HG02973 (cell line): ENCODE data around the gene PAH.

Experiments
- ATAC-seq: cut with Tn5 transposase; IDR thresholded peaks from one replicate; pipeline ENCODE4 v1.9.1; 2021; ENCODE audit warnings: moderate library complexity; ENCODE audit not compliant: unreplicated experiment

Gene PAH

GRCh38 chr12:102950950-102951619, 34.0 kb upstream of the PAH start:
- no peak for ATAC-seq

GRCh38 chr12:102950107-102950949, 33.3 kb upstream of the PAH start:
- no peak for ATAC-seq

GRCh38 chr12:102948941-102949352, 31.9 kb upstream of the PAH start:
- ATAC-seq: no peak

GRCh38 chr12:102946042-102946441, 29.0 kb upstream of the PAH start:
- no peak for ATAC-seq

- no peak for ATAC-seq
Measured at GRCh38 chr12:102939670-102940222, 22.7 kb upstream of the PAH start.

GRCh38 chr12:102939059-102939458, 22.0 kb upstream of the PAH start:
- ATAC-seq: no peak

GRCh38 chr12:102933168-102933567, 16.1 kb upstream of the PAH start:
- no peak for ATAC-seq

GRCh38 chr12:102927220-102927619, 10.2 kb upstream of the PAH start:
- no peak for ATAC-seq

DNA sequence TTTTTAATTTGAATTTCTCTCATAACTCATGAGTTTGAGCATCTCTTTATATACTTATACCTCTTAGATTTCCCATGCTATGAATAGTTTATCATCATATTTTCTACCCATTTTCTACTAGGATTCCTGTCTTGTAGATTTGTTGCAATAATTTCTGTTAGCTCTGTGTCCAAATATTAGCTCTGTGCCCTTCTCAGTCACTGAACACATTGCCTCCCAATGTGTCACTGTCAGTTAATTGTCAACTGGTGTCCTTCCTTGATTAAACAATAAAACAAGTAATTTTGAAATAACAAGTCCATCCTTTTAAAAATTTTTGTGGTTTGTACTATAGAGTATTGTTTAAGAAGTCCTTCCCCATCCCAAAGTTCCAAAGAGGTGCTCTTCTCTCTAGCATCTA, 4.2 kb upstream of the PAH start:
- ATAC-seq: no peak

DNA sequence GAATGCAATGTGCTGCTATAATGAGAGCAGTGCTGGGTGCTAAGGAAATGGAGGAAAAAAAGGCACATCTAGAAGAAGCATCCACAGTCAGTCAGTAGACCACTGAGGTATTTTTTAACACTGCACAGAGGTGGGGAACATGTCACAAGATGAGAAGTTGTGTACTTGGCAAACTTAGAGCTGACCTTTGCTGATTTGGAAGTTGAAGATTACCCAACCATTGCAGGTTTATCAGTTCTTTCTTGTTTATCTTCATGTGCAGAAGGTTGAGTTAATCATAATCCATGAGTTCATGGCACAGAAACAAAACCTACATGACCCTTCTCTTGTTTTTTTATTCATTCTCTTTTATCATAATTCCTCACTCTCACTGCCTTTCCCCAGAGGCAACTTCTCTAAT, 3.2 kb upstream of the PAH start:
- no peak for ATAC-seq

DNA sequence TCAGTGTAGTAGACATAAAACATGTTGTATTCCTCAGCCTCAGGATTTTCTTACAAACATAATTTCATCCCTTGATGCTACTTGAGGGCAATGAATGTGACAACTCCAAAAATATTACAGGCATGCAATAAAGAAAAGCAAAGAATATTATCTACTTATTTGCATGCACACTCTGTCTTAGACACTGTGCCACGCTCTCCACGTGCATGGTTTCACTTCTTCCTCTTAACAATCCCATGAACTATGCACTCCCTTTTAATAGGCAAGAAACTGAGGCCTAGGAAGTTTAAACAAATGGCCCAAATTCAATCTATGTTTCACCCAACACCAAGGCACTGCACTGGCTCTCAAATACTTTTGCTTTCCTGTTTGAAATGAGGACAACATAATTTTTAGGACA, 1.8 kb upstream of the PAH start:
- no peak for ATAC-seq

DNA sequence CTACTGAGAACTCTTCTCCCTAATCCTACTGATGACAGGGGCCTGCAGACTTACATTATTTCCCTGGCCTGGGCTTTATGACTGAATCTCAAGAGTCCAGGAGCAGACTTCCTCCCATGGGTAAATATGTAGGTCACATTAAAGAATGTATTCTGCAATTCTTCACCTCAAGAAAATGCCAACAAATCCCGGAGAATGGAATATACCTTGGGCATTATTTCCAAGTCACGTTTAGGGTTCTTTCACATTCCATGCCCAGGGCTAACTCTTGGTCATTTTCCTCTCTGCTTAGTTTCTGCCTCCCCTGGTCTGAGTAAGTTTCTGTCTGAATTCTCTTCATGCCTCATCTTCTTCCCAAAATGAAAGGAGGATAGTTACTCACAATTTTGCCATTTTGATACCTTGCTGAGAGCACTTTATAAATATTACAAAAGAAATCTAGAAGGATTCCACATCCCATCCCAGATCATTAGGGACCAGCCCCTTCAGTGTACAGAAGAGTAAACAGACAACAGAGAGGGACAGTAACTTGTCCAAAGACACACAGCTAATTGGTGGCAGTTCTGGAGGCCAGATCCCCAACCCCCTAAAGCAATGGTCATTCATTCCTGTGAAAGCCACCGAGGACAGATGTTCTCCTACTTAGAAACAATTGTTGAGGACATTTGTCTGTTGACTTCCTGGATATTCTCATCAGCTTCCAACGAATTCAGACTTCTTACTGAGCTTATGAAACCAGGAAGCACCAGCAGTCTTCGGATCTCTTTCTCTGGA, 605 bp downstream of the PAH start:
- no peak for ATAC-seq

- ATAC-seq: no peak
Measured at GRCh38 chr12:102913453-102914226, 3.4 kb downstream of the PAH start.

DNA sequence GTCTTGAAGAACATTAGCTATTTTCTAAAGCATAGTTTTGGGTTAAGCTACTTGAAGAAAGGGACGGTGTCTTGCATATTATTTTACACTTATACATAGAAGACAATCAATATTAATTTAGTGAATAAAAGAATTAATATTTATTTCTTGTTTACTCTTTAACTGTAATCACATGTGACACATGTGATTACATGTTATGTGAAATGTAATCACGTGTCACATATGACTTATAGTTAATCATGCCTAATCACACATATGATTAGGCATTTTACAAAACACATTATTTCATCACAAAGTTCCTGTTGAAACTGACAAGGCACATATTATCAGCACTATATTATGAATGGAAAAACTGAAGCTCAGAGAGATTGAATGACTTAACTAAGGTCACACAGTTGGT, 4.8 kb downstream of the PAH start:
- ATAC-seq: no peak

DNA sequence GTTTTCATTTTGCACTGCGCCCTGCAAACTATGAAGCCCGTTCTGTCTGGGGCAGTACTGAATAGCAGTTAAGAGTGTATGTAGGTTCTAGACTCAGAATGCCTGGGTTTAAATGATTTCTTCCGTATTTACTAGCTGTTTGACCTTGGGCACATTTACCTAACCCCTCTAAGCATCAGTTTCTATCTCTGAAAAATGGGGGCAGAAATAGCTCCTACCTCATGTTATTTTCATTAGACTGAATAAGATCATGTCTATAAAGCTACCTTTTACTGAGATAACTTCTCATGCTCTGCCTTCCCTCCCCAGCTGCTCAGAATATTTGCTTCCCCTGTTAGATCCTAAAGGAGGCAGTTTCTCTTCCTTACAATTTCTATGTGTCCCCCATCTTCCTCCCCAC, 5.7 kb downstream of the PAH start:
- no peak for ATAC-seq

- no peak for ATAC-seq
Measured at GRCh38 chr12:102910792-102911191, 6.3 kb downstream of the PAH start.

GRCh38 chr12:102910137-102910536, 6.9 kb downstream of the PAH start:
- no peak for ATAC-seq

DNA sequence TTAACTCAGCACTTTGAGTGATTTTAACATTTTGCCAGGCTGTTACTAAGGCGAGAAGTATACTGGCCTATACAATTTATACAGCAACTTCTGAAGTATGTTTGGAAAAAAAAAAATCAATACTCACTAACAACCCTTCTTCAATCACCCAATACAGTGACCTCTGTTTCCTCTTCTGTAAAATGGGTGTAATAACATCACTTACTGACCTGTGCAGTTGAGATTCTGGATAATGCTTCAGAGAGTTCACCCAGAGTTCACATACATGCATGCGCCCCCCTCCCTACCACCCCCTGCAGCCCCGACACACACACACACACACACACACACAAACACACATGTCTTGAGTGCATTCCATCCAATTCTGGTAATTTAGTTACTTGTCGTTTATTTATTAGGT, 9.1 kb downstream of the PAH start:
- ATAC-seq: no peak

DNA sequence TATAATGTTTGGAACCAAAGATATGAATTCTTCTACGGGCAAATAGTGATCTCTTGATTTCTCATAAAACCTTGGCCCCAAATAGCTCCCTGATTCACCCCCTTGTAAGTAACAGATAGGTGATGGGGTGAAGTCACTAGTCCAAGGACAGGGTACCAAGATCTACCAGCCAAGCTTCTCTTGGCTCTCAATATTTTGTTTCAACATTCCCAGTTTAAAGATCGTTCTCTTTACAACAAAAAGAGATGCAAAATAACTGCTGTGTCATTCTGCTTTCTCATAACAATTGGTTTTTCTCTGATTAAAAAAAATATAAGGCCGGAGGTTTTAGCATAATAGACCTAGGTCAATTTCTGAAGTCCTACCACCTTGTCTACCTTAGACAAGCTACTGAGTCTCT, 11.8 kb downstream of the PAH start:
- no peak for ATAC-seq

DNA sequence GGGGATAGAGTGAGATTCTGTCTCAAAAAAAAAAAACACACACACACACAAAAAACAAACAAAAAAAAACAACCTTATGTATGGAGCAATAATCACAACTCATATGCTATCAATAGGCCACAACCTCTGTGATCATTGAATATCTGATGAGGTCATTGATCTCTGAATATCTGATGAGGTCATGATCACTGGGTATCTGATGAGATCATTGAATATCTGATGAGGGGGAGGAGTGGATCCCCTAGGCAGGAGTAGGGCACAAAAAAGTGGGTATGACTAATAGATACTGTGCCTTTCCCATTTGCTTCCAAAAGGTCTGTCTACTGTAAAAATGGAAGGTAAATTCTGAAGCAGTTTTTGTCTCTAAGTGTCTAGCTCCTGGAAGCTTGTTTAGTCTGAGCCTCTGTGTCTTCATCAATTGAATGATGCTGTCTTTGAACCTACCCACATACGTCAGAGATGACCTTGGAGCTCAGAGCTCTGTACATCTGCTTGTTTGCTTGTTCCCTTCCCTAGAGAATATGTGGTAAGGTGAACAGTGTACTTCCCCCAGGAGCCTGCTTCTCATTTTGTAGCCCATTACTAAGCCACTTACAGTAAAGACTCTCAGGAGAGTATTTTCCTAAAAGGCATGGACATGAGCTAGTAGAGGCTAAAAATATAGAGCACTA, 13.6 kb downstream of the PAH start:
- ATAC-seq: no peak
